GM12878 (cell line): ENCODE data around the gene CTSF.

ENCODE experiments used
- CTCF ChIP-seq, 3 experiments: IDR thresholded peaks in 2 of 3; conservative IDR thresholded peaks in 1 of 3; 2 replicates each; pipeline ENCODE4 v1.5.1; 2011; ENCODE audit warnings: low read depth in 3 of 3, low read length in 3 of 3, mild to moderate bottlenecking in 3 of 3, control low read depth in 2 of 3, moderate library complexity in 2 of 3, inconsistent platforms in 1 of 3, mixed read lengths in 1 of 3; ENCODE audit not compliant: control insufficient read depth in 2 of 3, insufficient read depth in 1 of 3; ENCODE audit errors: extremely low read depth in 1 of 3
- GABPA ChIP-seq: IDR thresholded peaks from 2 replicates; pipeline ENCODE4 v1.6.1; 2014; ENCODE audit warnings: antibody characterized with exemption, low read depth, mild to moderate bottlenecking, inconsistent platforms
- REST ChIP-seq: IDR thresholded peaks from 2 replicates; pipeline ENCODE4 v1.6.1; 2012; ENCODE audit warnings: mild to moderate bottlenecking, low read depth, low read length

- no peak for TF ChIP-seq CTCF (IDR thresholded peaks at IDR 0.05 in 2 of 3, conservative IDR thresholded peaks at IDR 0.05 in 1 of 3; ENCODE audit: control insufficient read depth in 2 of 3, extremely low read depth in 1 of 3, insufficient read depth in 1 of 3, low read depth in 3 of 3, low read length in 3 of 3)
- no peak for TF ChIP-seq GABPA
- TF ChIP-seq REST: no peak
These were observed 30.6 kb upstream of the CTSF start for GRCh38 chr11:66598993-66599392.
